ENCODE measurements around the gene ANKRD44. TPM values are rescaled to one million over a fixed set of nuclear protein-coding genes. Genes with fewer than 3 reads are reported as not detected.

Gene ANKRD44
- total RNA-seq, 4 donors from 2014 or later = 1.8 to 6.3 (median 3.0) TPM

DNA sequence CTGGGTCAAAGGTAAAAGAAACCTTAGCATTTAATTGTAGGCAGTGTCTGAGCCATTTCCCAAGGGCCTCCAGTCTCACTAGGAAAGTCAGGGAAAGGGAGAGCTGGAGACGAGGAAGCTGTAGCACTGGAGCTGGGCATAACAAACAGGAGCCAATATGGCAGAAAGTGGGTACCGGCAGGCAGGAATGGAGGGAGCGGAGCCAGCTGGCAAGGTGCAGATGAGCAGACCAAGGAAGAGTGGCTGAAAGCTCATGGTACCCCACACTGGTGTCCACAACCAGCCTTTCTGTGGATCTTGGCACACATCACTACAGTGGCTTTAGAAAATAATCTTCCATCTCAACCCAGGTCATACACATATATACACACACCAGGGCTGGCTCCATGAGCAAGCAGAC, 40.0 kb downstream of the ANKRD44 start:
- Histone ChIP-seq H3K9me3 (no peaks in the 10 kb centered on the region), H3K36me3 (no peaks in the 10 kb centered on the region), H3K4me3 (no peak overlapping the region), H3K27me3 (no peaks in the 10 kb centered on the region), H3K4me1 (peaks cover 10 to 11% of the 10 kb centered on the region in 2 donors), H3K27ac (no peak overlapping the region)
- no peak for ATAC-seq
- TF ChIP-seq, protein P1, sequence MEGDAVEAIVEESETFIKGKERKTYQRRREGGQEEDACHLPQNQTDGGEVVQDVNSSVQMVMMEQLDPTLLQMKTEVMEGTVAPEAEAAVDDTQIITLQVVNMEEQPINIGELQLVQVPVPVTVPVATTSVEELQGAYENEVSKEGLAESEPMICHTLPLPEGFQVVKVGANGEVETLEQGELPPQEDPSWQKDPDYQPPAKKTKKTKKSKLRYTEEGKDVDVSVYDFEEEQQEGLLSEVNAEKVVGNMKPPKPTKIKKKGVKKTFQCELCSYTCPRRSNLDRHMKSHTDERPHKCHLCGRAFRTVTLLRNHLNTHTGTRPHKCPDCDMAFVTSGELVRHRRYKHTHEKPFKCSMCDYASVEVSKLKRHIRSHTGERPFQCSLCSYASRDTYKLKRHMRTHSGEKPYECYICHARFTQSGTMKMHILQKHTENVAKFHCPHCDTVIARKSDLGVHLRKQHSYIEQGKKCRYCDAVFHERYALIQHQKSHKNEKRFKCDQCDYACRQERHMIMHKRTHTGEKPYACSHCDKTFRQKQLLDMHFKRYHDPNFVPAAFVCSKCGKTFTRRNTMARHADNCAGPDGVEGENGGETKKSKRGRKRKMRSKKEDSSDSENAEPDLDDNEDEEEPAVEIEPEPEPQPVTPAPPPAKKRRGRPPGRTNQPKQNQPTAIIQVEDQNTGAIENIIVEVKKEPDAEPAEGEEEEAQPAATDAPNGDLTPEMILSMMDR (IDR thresholded peaks at IDR 0.05 in 4 of 5, conservative IDR thresholded peaks at IDR 0.05 in 1 of 5) = no peak
- TF ChIP-seq POLR2A (IDR thresholded peaks at IDR 0.05) = no peak
- DNase-seq = no peak
- intact Hi-C loops (cut with DNase I; ENCODE audit: low total_unique reads) (no loop called here), in situ Hi-C loops (cut with MboI; ENCODE audit: low sequenced_read_pairs in 4 of 4) (no loop called here)

DNA sequence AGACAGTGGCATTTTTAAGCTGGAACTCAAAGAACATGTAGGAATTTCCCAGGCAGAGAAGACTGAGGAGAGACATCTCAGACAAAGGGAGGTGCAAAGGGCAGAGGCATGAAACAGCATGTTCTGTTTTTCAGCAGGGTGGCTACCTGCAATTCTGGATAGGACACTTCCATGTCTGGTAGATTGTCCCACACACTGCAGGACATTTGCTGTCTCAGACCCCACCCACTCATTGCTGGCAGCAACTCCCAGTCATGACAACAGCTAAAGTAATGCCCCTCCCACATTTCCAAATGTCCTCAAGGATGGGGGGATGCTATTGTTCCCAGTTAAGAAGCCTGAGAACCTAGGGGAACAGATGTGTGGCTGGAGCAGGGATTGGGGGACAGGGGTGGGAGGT, 40.8 kb downstream of the ANKRD44 start:
- ATAC-seq (no peak), DNase-seq (no peak)
- TF ChIP-seq, protein P1 (IDR thresholded peaks at IDR 0.05 in 4 of 5, conservative IDR thresholded peaks at IDR 0.05 in 1 of 5) = no peak
- no peak for TF ChIP-seq POLR2A (IDR thresholded peaks at IDR 0.05)
- no peak overlapping the region for H3K27ac ChIP-seq
- no peak overlapping the region for H3K4me3 ChIP-seq
- intact Hi-C loops (cut with DNase I; ENCODE audit: low total_unique reads) = no loop called here
- no peaks in the 10 kb centered on the region for H3K27me3 ChIP-seq
- no peaks in the 10 kb centered on the region for H3K36me3 ChIP-seq
- H3K4me1 ChIP-seq = peaks cover 10 to 11% of the 10 kb centered on the region in 2 donors
- in situ Hi-C loops (cut with MboI; ENCODE audit: low sequenced_read_pairs in 4 of 4) = loop anchor here in 1 of 4 donors (5.0 kb wide), 1 partner anchor 38 kb away; no protein-coding TSS in a partner anchor
- no peaks in the 10 kb centered on the region for H3K9me3 ChIP-seq

DNA sequence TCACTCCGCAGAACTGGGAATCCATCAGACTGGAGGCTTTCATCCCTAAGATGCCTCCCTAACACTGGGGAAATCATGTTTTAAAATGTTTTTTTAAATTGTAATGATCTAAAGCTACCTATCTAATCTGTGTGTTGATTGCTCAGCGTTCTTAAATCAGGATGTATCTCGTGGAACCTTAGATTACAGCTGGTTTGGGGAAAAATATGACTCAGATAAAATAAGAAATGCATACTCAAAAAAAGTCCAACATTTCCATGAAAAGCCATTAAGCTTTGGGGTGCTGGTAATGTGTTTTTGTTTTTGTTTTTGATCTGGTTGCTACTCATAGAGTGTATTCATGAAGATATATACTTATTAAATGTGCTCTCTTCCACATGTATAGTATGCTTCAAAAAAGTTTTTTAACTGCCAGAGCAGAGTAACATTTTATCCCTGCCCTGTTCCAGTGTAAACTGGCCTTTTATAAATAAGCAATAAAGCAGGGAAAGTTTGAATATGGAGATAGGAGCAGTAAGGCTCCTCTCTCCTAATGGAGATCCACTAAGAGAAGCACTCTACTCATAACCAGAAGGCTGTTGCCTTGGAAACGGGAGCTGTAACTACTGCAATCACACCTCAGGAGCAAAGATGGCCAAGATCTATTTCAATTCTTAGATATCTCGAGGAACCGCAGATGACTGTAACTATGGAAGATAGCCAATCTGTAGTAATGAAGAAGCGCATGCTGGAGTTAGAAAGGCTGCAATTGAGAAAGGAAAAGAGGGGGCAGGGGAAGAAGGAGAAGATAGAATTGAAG, 41.6 kb downstream of the ANKRD44 start:
- DNase-seq (no peak), ATAC-seq (peak in 1 of 2 donors; percentile 35)
- no peak overlapping the region for H3K4me3 ChIP-seq
- TF ChIP-seq, protein P1 (IDR thresholded peaks at IDR 0.05 in 4 of 5, conservative IDR thresholded peaks at IDR 0.05 in 1 of 5) = no peak
- intact Hi-C loops (cut with DNase I; ENCODE audit: low total_unique reads) (no loop called here), in situ Hi-C loops (cut with MboI; ENCODE audit: low sequenced_read_pairs in 4 of 4) (loop anchor here in 1 of 4 donors (5.0 kb wide), 1 partner anchor 37 kb away; no protein-coding TSS in a partner anchor)
- H3K4me1 ChIP-seq = peaks cover 10 to 11% of the 10 kb centered on the region in 2 donors
- H3K27me3 ChIP-seq = no peaks in the 10 kb centered on the region
- no peak overlapping the region for H3K27ac ChIP-seq
- no peaks in the 10 kb centered on the region for H3K9me3 ChIP-seq
- H3K36me3 ChIP-seq = no peaks in the 10 kb centered on the region

DNA sequence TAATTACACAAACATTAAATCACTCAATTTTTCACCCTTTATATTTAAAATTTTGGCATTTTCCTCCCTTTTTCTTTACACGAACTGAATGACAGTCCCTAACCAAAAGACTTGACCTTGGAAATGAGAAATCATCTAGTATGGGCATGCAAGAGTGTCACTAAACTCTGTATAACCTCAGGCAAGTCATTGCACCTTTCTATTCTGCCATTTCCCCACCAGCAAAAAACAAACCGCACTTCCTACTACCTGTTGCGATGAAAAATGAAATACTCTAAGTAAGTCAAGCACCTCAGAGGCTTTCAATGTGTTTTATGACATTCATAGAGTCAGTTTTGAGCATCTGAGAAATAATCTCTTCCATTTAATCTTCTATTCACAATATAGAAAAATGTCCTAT, 44.1 kb downstream of the ANKRD44 start:
- H3K4me3 ChIP-seq = no peak overlapping the region
- H3K36me3 ChIP-seq = no peaks in the 10 kb centered on the region
- intact Hi-C loops (cut with DNase I; ENCODE audit: low total_unique reads) (no loop called here), in situ Hi-C loops (cut with MboI; ENCODE audit: low sequenced_read_pairs in 4 of 4) (loop anchor here in 1 of 4 donors (5.0 kb wide), 1 partner anchor 34 kb away; no protein-coding TSS in a partner anchor)
- no peaks in the 10 kb centered on the region for H3K9me3 ChIP-seq
- no peaks in the 10 kb centered on the region for H3K27me3 ChIP-seq
- H3K4me1 ChIP-seq = no peaks in the 10 kb centered on the region
- no peak for DNase-seq
- no peak for ATAC-seq
- TF ChIP-seq POLR2A (IDR thresholded peaks at IDR 0.05) = no peak
- TF ChIP-seq, protein P1 (IDR thresholded peaks at IDR 0.05 in 4 of 5, conservative IDR thresholded peaks at IDR 0.05 in 1 of 5) = no peak
- no peak overlapping the region for H3K27ac ChIP-seq

All from gastrocnemius medialis (tissue), 4 donors.